Measurements from ENCODE around the gene SLX4IP. TPM values are rescaled to one million over a fixed set of nuclear protein-coding genes. Genes with fewer than 3 reads are reported as not detected.
A peak's percentile ranks its signal among the peaks of the same experiment; 100 is the strongest.

The SLX4IP gene
- total and polyA plus RNA-seq, 2 donors (not counting 3 experiments of a cell fraction or from before 2014, with no cell fraction given): 1.9 to 4.5 TPM

DNA sequence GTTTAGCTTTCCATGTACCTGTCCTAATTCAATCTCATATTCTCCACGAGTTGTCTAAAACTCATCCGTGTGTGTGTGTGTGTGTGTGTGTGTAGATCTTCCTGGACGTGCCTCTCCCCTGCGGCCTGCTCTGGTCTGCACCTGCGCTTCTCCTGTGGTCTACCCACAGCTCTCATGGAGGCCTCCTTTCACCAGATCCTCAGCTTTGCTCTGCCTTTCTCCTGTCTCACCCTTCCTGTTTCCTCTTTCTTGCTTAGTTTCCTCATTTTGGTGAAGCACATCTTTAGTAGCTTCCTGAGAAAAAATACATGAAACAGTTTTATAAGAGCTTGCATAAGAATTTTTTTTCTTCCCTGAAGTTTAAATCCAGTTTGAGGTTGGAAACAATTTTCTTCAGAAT lies 18.1 kb downstream of the SLX4IP start:
- H3K27ac ChIP-seq (ENCODE audit: insufficient read depth, low read depth, low read length): no peak overlapping the region
- no peaks in the 10 kb centered on the region for H3K9me1 ChIP-seq (replicated peaks; ENCODE audit: control insufficient read depth, extremely low read depth, insufficient read depth, low read length)
- POLR2A ChIA-PET: no interaction called here
- no TSS peak for BruUV-seq (replicated peaks)
- peak overlapping the region; percentile 44 for H2AFZ ChIP-seq (ENCODE audit: low read depth, low read length)
- H3K79me2 ChIP-seq (ENCODE audit: control insufficient read depth, insufficient read depth, low read length): no peaks in the 10 kb centered on the region
- FAIRE-seq: peak; percentile 46
- DNase-seq (ENCODE audit: low read depth, low spot score): no peak
- dilution Hi-C loops (cut with MboI; ENCODE audit: extremely low pct_ligation_motif_present, low sequenced_read_pairs) (no loop called here), intact Hi-C loops (cut with micrococcal nuclease) (no loop called here)
- CTCF ChIA-PET: interaction anchor here (1.3 kb wide), 1 partner anchor 11 kb away, joined by 3 read pairs; no protein-coding TSS in a partner anchor
- no peak overlapping the region for H3K4me3 ChIP-seq (replicated peaks in 1 of 3; ENCODE audit: insufficient read depth in 1 of 3, low read depth in 1 of 3, low read length in 3 of 3)
- no peak for TF ChIP-seq FOS (IDR thresholded peaks at IDR 0.05; ENCODE audit: borderline replicate concordance, insufficient read depth, low read length)
- TF ChIP-seq POLR2AphosphoS5 (IDR thresholded peaks at IDR 0.05; ENCODE audit: insufficient read depth, low read depth, low read length): no peak
- no peak for TF ChIP-seq CTCF (IDR thresholded peaks at IDR 0.05; ENCODE audit: extremely low read depth in 1 of 2, insufficient read depth in 1 of 2, low read depth in 1 of 2, low read length in 2 of 2)
- TF ChIP-seq JUN (IDR thresholded peaks at IDR 0.05; ENCODE audit: borderline replicate concordance, insufficient read depth, insufficient read length, low read depth): no peak
- TF ChIP-seq EZH2 (IDR thresholded peaks at IDR 0.05; ENCODE audit: borderline replicate concordance, low read depth, low read length, severe bottlenecking): no peak
- no peak for TF ChIP-seq POLR2A (IDR thresholded peaks at IDR 0.05; ENCODE audit: low read depth, low read length)
- no peak for TF ChIP-seq GATA2 (IDR thresholded peaks at IDR 0.05; ENCODE audit: insufficient read depth, insufficient read length, low read depth, low read length)
- TF ChIP-seq MAX (IDR thresholded peaks at IDR 0.05; ENCODE audit: insufficient read depth, insufficient read length): no peak
- TF ChIP-seq MYC (IDR thresholded peaks at IDR 0.05; ENCODE audit: low read depth, low read length): no peak
- H3K9me3 ChIP-seq (replicated peaks; ENCODE audit: control insufficient read depth, insufficient read depth, low read length): no peaks in the 10 kb centered on the region
- H3K4me2 ChIP-seq (ENCODE audit: insufficient read depth, low read length): no peak overlapping the region
- no peaks in the 10 kb centered on the region for H4K20me1 ChIP-seq (replicated peaks; ENCODE audit: control insufficient read depth, extremely low read depth, insufficient read depth, low read length)
- H3K9ac ChIP-seq (replicated peaks; ENCODE audit: extremely low read depth, insufficient read depth, low read length): no peak overlapping the region
- no peaks in the 10 kb centered on the region for H3K36me3 ChIP-seq (ENCODE audit: control insufficient read depth in 2 of 2, extremely low read depth in 1 of 2, insufficient read depth in 2 of 2, low read length in 2 of 2)
- H3K4me1 ChIP-seq (ENCODE audit: control insufficient read depth, extremely low read depth, insufficient read depth, low read length): peaks cover 3% of the 10 kb centered on the region
- H3K27me3 ChIP-seq (ENCODE audit: control insufficient read depth in 2 of 2, insufficient read depth in 2 of 2, low read length in 2 of 2): no peaks in the 10 kb centered on the region
